Cerebellar nuclear complex (tissue), 1 donor: ENCODE measurements around the gene DCUN1D2.
"Not testable (repeated sequence)": the region's sequence is repeated elsewhere in the genome, so short reads cannot be mapped to it uniquely, and the experiment has no call there.

Experiments
- DNase-seq, 2 experiments: peaks; one replicate each; lab custom pipeline; 2025; lab: John Stamatoyannopoulos, UW

The DCUN1D2 gene

DNA sequence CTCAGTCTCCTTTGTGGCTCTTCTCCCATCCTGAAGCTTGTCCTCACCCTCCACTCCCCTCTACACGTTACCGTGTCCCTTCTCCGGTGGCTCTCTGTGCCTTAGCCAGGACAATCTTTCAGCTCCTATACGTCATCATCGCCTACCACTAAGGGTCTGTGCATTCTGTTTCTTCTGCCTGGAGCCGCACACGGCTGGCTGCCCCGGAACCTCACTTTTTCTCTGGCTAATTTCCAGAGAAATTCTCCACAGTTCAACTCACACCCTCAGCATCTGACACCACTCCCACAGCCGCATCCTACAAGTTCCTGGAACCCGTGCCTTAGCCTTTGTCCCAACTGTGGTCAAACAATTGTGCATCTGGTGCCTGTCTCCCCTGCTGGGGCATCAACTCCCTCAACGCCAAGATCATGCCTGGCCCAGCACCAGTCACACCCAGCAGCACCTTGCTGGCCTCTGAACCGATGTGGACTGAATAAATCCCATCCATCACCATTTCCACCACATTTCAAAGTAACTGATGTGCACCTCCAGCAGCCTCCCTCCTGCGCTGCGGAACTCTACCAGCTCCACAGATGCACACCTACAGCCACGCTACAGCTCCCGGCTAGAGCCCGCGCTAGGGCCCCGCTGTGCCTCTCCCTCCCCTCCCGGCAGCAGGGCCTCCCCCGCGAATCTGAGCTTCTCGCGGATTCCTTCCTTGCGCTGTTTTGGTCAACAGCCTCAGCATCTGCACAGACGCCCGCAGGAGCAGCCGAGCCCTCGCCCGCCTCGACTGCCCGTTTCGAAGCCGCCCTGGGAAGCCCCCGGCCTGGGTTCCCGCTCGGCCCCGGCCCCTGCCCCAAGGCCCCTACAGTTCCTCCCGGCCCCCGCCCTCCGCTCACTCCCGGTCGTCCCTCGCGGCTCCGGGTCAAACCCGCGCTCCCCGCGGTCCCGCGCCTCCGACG is 689 bp downstream of the DCUN1D2 start:
- DNase-seq: no peak

GRCh38 chr13:113489171-113489548 is 1.4 kb downstream of the DCUN1D2 start:
- DNase-seq: no peak

- DNase-seq: no peak
Observed at GRCh38 chr13:113488283-113488682, 2.2 kb downstream of the DCUN1D2 start.

DNA sequence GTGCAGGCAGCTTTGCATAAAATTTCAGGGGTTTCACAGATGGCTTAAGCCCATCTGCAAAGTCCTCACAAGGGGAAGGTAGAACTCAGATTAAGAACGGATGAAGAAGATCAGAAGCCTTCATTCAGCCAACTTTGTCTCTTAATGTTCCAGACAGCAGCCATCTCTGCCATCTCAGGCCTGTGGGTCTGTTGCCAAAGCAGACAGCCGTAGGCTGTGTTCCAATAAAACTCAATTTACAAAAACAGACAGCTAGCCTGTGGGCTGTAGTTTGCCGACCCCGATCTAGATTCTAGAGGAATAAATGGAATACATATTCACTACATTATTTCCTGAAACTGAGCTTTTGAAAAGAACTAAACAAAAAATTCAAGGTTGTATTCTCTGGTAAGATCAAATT is 3.8 kb downstream of the DCUN1D2 start:
- no peak for DNase-seq

DNA sequence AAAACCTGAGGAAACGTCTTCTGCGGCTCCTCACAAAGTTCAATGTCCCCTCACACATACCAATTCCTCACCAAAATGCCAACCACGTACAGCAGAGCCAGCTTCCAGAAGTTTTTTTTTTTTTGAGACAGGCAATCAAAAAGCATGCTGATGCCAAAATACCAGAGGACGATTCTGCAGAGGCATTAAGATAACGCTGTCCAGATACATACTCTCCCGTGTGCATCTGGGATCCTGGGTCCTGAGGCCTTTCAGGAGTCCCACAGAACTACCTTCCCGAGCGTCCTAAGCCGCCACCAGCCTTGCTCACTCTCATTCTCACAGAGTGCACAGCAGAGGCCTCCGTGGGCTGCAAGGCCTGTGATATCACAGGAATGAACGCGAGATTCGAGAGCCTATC is 5.0 kb downstream of the DCUN1D2 start:
- DNase-seq: no peak

GRCh38 chr13:113483504-113484293 is 6.8 kb downstream of the DCUN1D2 start:
- no peak for DNase-seq

DNA sequence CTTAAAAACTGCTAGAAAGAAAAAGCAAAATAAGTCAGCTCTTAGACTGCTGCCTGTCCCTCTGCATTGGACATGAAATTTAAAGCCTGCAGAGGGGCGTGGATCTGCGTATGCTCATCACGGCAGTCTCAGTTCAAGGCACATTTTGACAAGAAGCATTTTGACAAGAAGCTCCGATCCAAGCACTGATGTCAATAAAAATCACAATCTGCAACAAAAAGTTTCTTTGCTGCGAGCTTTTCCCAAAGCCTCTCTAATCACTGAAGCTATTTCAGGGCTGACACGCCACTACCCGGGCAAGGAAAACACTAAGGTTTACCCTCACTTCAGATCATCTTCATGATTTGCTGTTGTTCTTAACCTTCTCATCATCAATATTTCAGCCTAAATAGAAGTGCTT is 7.4 kb downstream of the DCUN1D2 start:
- DNase-seq: no peak

DNA sequence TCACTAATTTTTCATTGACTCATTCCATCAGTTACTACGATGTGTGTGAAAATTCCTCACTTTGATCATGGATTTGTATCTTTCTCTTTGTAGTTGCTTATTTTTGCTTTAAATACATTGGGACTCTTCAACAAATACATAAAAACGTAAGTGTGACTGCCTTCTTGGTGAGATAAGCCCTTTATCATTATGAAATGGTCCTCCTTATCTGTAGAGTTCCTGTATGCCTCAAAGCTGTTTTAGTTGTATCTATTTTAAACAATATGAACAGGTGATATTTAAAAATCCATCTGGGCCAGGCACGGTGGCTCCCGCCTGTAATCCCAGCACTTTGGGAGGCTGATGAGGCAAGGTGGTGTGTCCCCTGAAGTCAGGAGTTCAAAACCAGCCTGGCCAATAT is 11.3 kb downstream of the DCUN1D2 start:
- no peak for DNase-seq

GRCh38 chr13:113477724-113478123 is 12.8 kb downstream of the DCUN1D2 start:
- DNase-seq: no peak

DNA sequence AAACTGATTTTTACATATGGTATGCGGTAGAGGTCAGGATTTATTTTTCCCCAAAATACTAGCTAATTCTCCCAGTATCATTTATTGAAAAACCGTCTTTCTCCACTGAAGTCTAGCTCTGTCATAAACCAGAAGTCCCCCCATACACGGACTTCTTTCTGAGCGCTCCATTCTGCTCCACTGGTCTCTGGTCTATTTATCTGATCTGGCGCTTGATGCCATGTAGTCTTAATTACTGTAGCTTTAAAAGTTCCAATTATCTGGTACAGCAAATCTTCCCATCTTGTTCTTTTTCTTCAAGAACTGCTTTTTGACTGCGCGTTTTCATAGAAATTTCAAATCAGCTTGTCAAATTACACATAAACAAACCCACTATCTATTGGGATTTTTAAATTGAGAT is 13.7 kb downstream of the DCUN1D2 start:
- DNase-seq: no peak

GRCh38 chr13:113475911-113476310 is 14.6 kb downstream of the DCUN1D2 start:
- no peak for DNase-seq

GRCh38 chr13:113475280-113475679 is 15.2 kb downstream of the DCUN1D2 start:
- DNase-seq: no peak

GRCh38 chr13:113474179-113474578 is 16.3 kb downstream of the DCUN1D2 start:
- no peak for DNase-seq

DNA sequence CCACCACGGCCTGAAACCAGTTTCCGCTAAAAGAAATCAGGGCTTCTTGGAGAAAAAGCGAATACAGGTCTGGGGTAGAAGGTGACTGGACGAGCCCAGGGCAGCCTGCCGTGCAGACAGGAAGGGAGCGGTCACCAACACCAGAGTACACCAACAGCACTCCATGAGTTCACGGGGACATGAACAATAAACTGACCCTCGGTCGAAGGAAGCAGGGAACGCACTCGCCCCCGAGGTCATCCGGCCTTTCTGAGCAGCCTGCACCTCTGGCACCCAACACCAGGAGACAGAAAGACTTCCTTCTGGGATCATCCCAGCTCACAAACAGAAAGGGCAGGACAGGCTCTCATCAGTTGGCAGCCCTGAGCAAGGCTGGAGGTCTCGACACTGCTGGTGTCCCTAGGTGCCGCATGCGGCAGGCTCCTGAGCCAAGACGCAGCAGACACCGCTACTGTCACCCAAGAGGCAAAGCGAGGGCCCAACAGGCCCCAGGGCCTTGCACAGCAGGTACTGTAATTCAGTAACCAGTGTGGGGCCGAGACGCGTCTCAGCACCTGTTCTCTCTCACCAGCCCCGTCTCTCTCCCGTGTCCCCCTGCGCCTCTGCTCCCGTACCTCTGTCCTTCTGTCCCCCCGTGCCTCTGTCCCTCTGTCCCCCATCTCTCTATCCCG is 18.0 kb downstream of the DCUN1D2 start:
- DNase-seq: no peak

- DNase-seq: no peak
Observed at GRCh38 chr13:113471844-113472243, 18.7 kb downstream of the DCUN1D2 start.

- DNase-seq: not testable (repeated sequence)
Observed at GRCh38 chr13:113470635-113471163, 19.8 kb downstream of the DCUN1D2 start.

DNA sequence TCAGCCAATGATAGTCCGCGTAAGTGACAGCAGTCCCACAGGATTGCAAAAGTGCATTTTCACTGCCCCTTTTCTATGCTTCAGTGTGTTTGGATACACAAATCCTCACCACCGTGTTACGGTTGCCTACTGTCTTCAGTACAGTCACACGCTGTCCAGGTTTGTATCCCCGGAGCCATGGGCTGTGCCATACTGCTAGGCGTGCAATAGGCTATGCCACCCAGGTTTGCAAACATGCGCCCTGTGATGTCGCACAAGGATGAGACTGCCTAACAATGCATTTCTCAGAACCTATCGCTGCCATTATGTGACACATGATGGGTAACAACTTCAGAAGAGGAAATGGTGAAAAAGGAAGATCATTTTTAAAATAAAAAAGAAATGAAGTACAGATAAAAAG is 20.4 kb downstream of the DCUN1D2 start:
- DNase-seq: no peak

DNA sequence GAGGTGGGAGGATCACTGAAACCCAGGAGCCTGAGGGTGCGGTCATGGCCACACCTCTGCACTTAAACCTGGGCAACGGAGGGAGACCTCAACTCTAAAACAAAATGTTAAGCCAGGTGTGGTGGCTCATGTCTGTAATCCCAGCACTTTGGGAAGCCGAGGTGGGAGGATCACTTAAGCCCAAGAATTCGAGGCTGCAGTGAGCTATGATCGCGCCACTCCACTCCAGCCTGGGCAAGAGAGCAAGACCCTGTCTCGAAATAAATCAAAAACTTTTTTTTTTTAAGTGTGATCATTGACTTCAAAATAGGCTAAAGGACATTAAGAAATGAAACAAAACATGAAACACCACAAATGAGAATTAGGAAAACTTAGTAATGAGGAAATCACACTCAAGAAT is 20.9 kb downstream of the DCUN1D2 start:
- no peak for DNase-seq

GRCh38 chr13:113468472-113469201 is 21.9 kb downstream of the DCUN1D2 start:
- DNase-seq: no peak

GRCh38 chr13:113468029-113468428 is 22.5 kb downstream of the DCUN1D2 start:
- no peak for DNase-seq

- no peak for DNase-seq
Observed at GRCh38 chr13:113466383-113466782, 24.1 kb downstream of the DCUN1D2 start.

DNA sequence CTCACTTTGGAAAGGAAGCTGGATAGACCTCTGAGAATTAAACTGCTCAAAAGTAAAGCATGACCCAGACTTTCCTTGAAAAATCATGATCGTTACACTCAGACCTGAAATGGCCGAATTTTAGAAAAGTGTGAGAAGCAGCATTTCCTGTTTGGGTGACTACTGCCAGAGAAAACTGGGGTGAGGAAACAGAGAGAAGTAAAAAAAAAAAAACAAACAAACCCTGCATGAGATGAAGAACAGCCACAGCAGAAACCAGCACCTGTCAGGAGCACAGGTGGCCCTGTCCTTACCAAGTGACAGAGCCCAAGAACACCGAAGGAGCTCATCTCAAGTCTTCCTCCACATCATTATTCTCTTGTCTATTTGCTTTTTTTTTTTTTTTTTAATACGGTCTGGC is 25.2 kb downstream of the DCUN1D2 start:
- no peak for DNase-seq
